ENCODE data around the gene HOXB3.

The HOXB3 gene

DNA sequence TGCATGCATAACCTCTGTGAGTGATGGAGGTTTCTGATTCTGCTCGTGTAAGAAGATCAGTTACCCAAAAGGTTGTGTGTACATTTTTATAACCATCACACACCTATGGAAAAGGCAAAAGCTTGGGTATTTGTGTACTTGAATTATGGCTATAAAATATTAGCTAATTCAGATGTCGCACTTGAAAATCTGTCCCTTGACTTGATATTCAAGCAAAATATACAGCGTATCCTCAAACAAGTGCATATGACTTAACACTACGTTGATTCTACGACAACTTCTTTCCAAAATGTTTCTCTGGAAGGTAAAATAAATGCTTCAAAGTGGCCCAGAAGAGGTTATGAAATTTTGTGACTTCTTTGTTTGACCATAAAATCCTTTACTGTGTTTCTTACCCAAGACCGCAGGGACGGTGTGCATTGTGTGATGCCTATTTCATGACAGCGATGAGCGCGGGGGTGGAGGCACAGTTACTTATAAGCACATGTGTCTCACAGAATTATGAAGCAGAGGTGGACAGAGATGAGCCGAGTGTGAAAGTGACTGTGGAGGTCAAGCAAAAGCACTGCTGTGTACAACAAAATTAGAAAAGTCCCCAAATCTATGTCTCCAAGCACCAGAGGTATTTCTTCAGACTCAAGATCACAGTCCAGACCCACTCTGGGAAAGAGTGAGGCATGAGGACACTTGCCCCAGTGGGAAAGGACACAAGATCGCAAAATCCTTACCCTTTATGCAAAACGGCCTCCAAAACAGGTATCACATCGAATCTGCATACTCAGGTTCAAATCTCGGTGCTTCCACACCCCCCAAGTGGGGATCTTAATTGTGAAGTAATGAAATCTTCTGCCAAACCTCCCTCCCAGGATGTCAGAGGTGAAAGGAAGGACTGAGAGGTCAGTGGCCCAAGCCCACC is 40.2 kb upstream of the HOXB3 start:
- no peaks in the 10 kb centered on the region for H3K4me1 ChIP-seq (ENCODE audit: control insufficient read depth, insufficient read depth, low read length)
- DNase-seq (ENCODE audit: low read depth): no peak
- H3K27me3 ChIP-seq (replicated peaks; ENCODE audit: control insufficient read depth, insufficient read depth, low read length): peaks cover 86% of the 10 kb centered on the region
- no peak overlapping the region for H3K4me3 ChIP-seq (ENCODE audit: low read length)
- no peak overlapping the region for H3K9ac ChIP-seq (ENCODE audit: low read length)
- no peaks in the 10 kb centered on the region for H3K36me3 ChIP-seq (ENCODE audit: control insufficient read depth, insufficient read depth, low read length, severe bottlenecking)
- no peaks in the 10 kb centered on the region for H3K9me3 ChIP-seq (ENCODE audit: control insufficient read depth, low read length)

DNA sequence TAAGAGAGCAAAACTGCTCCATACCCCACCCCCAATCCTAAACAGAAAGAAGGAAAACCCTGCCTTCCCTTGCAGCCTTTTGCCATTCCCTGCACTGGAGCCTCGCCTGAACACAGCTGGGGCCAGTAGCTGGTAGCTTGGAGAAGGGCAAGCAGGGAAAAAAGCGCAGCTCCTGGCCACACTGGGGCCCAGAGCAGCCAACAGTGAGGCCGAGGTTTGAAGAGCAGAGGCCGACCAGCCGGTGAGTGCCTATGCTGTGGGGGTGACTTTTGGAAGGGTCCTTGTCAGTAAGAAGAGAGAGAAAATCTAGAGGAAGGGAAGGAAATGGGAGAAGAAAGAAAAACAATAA is 39.3 kb upstream of the HOXB3 start:
- no peak overlapping the region for H3K9ac ChIP-seq (ENCODE audit: low read length)
- H3K36me3 ChIP-seq (ENCODE audit: control insufficient read depth, insufficient read depth, low read length, severe bottlenecking): no peaks in the 10 kb centered on the region
- no peaks in the 10 kb centered on the region for H3K9me3 ChIP-seq (ENCODE audit: control insufficient read depth, low read length)
- H3K4me3 ChIP-seq (ENCODE audit: low read length): no peak overlapping the region
- H3K27me3 ChIP-seq (replicated peaks; ENCODE audit: control insufficient read depth, insufficient read depth, low read length): peaks cover 83% of the 10 kb centered on the region
- H3K4me1 ChIP-seq (ENCODE audit: control insufficient read depth, insufficient read depth, low read length): no peaks in the 10 kb centered on the region
- DNase-seq (ENCODE audit: low read depth): no peak

DNA sequence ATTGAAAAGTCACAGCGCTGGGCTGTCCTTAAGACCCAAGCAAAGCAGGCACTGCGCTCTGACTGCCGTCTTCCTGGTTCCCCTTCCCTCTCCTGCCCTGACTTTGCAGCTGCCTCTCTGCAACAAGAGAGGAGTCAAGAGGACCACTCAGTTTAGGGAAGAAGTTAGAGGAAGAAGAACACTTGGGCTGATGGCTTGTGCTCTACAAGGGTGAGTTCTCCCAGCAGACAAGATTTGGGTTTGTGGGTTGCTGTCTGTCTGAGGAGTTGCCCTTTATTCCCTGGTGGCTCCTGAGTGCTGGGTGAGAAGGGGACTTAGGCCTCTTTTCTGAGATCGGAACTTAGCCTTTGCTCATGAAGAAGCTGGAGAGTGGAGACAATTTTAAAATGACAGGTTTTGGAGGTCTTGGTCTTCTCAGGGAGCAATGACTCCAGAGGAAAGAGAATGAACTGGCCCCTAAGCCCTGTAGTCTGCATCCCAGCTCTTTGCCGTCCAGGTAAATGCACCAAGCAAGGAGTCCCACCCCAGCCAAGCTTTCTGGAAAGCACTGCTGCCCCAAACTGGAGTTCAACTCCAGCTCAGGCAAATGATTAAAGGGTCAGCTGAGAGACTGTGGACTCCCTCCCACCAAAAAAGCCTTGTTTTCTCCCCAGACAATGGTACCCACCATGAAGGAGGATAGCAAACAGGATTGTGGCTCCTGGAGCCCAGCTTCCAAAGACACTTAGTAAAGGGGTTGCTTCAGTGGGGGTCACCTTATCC is 38.8 kb upstream of the HOXB3 start:
- H3K27me3 ChIP-seq (replicated peaks; ENCODE audit: control insufficient read depth, insufficient read depth, low read length): peaks cover 83% of the 10 kb centered on the region
- no peak for DNase-seq (ENCODE audit: low read depth)

DNA sequence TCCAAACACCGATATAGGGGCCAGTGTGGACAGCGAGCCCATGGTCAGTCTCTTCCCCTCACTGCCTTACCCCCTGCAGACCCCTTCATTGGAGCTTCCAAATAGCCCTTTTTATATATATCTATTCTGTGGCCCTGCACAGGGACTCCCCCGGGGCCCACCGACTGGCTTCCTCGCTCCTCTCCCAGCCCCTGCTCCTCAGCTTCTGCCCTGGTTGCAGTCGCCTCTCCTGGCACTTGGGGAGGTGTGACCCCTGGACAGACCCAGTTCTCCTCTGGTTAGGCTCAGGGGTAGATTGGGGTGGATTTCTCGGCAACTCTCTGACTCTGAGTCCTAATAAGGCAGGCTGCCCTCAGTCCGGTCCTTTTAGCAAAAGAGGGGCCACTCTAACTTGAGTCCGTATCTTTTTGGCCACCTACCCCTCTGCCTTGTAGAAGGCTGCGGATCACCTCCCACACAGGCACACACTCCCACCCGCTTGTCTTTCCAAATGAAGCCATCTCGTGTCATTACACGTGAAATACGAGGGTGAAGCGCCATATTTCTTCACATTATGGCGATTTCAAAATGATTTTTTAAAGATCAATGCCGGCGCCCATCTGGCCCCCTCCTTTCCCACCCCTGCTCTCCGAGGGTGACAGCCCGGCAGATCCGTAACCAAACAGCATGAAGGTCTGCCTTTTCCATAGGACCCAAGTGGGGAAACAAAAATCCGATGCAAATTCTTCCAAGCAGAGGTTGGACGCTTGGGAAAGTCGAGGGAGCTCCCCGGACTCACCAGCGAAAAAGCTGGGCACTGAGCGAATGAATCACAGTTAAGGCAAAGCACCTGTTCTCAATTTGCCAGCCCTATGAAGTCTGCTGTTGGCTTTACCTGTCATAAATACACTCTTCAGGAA is 37.8 kb upstream of the HOXB3 start:
- H3K4me1 ChIP-seq (ENCODE audit: control insufficient read depth, insufficient read depth, low read length): no peaks in the 10 kb centered on the region
- no peaks in the 10 kb centered on the region for H3K9me3 ChIP-seq (ENCODE audit: control insufficient read depth, low read length)
- no peak overlapping the region for H3K9ac ChIP-seq (ENCODE audit: low read length)
- no peak overlapping the region for H3K4me3 ChIP-seq (ENCODE audit: low read length)
- no peaks in the 10 kb centered on the region for H3K36me3 ChIP-seq (ENCODE audit: control insufficient read depth, insufficient read depth, low read length, severe bottlenecking)
- no peak for DNase-seq (ENCODE audit: low read depth)
- peaks cover 83% of the 10 kb centered on the region for H3K27me3 ChIP-seq (replicated peaks; ENCODE audit: control insufficient read depth, insufficient read depth, low read length)

More for the DNA sequence above, 38.8 kb upstream of the HOXB3 start:
- Histone ChIP-seq H3K4me3 (ENCODE audit: low read length) (no peak overlapping the region), H3K9me3 (ENCODE audit: control insufficient read depth, low read length) (no peaks in the 10 kb centered on the region), H3K9ac (ENCODE audit: low read length) (no peak overlapping the region), H3K4me1 (ENCODE audit: control insufficient read depth, insufficient read depth, low read length) (no peaks in the 10 kb centered on the region), H3K36me3 (ENCODE audit: control insufficient read depth, insufficient read depth, low read length, severe bottlenecking) (no peaks in the 10 kb centered on the region)

DNA sequence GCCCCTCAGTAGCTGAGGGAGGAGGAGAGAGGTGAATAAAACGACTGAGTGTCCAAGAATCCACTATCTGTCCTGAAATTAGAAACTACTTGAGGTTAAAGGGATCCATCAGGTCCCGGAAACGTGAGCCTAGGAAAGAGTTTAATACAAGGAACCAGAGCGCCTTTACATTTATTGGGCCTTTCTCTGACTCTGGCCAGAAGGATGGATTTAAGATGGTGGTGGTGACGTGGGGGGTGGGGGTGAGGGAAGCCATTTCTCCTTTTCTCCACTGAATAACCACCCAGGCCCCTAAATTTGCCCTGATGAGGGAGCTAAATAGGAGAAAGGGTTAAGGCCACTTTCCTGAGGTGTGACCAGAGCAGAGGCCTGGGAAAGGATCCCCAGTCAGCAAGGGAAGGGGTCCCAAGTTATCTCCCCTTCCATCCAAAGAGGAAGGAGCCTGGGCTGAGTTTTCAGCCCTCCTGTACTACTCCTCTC is 37.1 kb upstream of the HOXB3 start:
- H3K27me3 ChIP-seq (replicated peaks; ENCODE audit: control insufficient read depth, insufficient read depth, low read length): peaks cover 83% of the 10 kb centered on the region
- no peak for DNase-seq (ENCODE audit: low read depth)
- H3K9ac ChIP-seq (ENCODE audit: low read length): no peak overlapping the region
- no peak overlapping the region for H3K4me3 ChIP-seq (ENCODE audit: low read length)
- no peaks in the 10 kb centered on the region for H3K9me3 ChIP-seq (ENCODE audit: control insufficient read depth, low read length)
- H3K4me1 ChIP-seq (ENCODE audit: control insufficient read depth, insufficient read depth, low read length): no peaks in the 10 kb centered on the region
- no peaks in the 10 kb centered on the region for H3K36me3 ChIP-seq (ENCODE audit: control insufficient read depth, insufficient read depth, low read length, severe bottlenecking)

DNA sequence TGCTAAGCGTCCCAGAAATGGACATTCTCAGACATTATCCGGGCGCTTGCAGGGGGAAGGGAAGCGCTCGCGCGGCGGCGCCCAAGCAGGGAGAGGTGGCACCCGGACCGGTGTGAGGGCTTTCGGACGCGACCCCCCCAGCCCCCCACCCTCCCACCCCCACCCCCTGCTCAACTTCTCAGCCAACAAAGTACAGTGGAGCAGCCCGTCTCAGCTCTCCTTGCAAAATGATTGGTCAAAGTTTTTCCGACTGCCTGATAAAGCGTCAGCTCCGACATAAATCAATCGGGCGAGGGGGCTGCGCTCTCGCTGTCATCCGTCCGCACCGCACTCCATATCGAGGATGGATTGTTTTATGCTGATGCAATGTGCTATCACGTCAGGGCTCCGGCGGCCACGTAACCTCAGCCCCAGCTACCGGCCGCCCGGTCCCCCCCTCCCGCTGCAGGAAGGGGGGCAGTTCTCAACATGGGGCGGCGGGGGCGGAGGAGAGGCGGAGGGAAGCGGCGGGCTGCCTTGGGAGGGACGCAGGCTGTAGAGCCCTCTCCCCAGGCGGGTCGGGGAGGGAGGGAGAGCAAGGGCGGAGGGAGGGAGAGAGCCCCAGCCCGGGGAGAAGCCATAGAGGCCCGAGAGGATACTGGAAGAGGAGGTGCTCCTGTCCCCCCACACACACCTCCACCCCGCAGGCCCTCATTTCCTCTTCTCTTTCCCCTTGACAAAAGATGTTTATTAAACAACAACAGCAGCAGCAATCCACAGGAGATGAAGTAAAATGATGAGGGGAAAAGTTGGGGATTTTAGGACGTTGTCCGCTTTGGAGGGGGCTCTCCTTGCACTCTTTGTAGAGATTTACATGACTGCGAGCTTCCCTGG is 36.4 kb upstream of the HOXB3 start, which contains the start of gene HOXB9:
Gene HOXB9, minus strand, starts transcription at position 114 of the 873 bp plus-strand sequence. Its CDS starts 89 bp downstream, at position 25.
- H3K36me3 ChIP-seq (ENCODE audit: control insufficient read depth, insufficient read depth, low read length, severe bottlenecking): no peaks in the 10 kb centered on the region
- H3K4me1 ChIP-seq (ENCODE audit: control insufficient read depth, insufficient read depth, low read length): no peaks in the 10 kb centered on the region
- peak within 1 kb of the TSS; percentile 78 for H3K4me3 ChIP-seq (ENCODE audit: low read length)
- no peaks in the 10 kb centered on the region for H3K9me3 ChIP-seq (ENCODE audit: control insufficient read depth, low read length)
- peak within 1 kb of the TSS; percentile 66 for H3K9ac ChIP-seq (ENCODE audit: low read length)
- no peak for DNase-seq (ENCODE audit: low read depth)
- peaks cover 83% of the 10 kb centered on the region for H3K27me3 ChIP-seq (replicated peaks; ENCODE audit: control insufficient read depth, insufficient read depth, low read length)

DNA sequence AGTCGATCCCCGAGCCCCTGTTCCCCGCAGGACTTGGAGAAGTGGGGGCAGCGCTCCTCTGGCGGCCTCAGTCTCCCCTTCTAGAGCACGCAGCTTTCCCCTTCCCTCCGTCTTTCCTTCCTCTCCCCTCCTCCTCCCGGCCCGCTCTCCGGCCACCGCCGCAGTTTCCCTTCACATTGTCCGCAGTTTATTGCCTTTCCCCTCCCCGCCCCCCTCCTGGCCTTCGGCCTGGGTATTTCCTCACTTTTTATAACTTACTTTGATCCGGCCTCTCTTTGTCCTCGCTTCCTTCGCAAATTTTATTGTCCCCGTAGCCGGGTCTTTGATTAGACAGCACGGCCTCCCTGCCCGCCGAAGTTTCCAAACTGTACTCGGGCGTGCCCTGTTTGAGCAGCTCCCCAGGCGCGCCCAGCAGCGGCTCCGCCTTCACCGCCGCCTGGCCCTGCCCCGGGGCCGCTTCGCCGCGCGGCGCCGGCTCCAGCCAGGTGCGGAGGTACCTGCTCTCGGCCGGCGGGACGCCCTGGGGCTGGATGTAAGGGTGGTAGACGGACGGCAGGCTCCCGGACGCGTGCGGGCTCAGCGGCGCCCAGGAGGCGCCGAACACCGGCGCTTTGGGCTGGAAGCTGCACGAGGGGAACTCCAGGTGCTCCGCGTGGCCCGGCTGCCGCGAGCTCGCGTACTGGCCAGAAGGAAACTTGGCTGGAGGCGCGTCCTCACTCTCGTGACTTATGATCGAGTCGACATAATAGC is 35.6 kb upstream of the HOXB3 start:
- Histone ChIP-seq H3K36me3 (ENCODE audit: control insufficient read depth, insufficient read depth, low read length, severe bottlenecking) (no peaks in the 10 kb centered on the region), H3K4me3 (ENCODE audit: low read length) (peak overlapping the region; percentile 78), H3K9me3 (ENCODE audit: control insufficient read depth, low read length) (no peaks in the 10 kb centered on the region), H3K4me1 (ENCODE audit: control insufficient read depth, insufficient read depth, low read length) (no peaks in the 10 kb centered on the region), H3K9ac (ENCODE audit: low read length) (peak overlapping the region; percentile 66), H3K27me3 (replicated peaks; ENCODE audit: control insufficient read depth, insufficient read depth, low read length) (peaks cover 83% of the 10 kb centered on the region)
- peak; percentile 30 for DNase-seq (ENCODE audit: low read depth)

DNA sequence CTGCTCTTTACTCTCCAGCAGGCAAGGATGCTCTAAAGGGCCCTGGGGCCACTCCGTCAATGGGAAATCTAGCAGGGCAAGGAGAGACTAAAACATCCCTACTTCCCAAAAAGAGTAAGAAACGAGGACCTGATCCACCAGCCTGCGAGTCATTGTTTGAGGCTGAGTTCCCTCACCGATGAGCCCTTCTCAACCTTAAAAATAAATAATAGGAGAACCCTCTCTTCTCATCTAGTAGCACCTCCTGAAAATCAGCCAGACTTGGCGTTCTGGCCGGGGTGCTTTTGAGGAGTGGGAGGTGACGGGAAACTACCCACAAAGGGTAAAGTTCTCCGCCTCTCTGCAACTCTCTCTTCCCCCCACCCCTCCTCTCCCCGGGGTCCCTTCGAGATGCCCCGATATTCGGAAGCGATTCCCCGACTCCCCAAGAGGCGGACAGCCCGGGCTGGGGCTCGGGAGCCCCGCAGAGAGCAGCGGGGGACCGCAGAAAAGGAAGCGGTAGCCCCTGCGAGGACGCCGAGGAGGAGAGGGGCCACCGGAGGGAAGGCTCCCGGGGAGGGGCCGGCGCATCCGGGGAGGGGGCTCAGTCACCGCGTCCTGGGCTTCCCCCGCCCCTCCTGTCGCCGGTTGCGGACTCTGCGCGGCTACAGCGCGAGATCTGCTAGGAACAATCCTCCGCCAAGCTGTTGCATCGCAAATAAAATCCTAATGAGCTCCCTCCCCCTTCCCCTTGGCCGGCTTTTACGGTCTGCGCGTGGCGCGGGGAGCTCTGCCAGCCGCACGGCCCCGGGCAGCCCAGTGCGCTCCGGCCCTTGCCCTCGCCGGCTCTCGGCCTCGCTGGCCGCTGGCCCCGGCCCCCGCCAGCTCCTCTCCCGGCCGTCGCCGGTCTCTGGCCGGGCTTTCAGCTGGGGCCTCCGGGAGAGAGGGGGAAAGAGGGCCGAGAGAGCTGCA is 34.8 kb upstream of the HOXB3 start:
- Histone ChIP-seq H3K4me1 (ENCODE audit: control insufficient read depth, insufficient read depth, low read length) (no peaks in the 10 kb centered on the region), H3K36me3 (ENCODE audit: control insufficient read depth, insufficient read depth, low read length, severe bottlenecking) (no peaks in the 10 kb centered on the region), H3K4me3 (ENCODE audit: low read length) (peak overlapping the region; percentile 78), H3K9ac (ENCODE audit: low read length) (peak overlapping the region; percentile 66), H3K9me3 (ENCODE audit: control insufficient read depth, low read length) (no peaks in the 10 kb centered on the region), H3K27me3 (replicated peaks; ENCODE audit: control insufficient read depth, insufficient read depth, low read length) (peaks cover 83% of the 10 kb centered on the region)
- DNase-seq (ENCODE audit: low read depth): peak; percentile 33

DNA sequence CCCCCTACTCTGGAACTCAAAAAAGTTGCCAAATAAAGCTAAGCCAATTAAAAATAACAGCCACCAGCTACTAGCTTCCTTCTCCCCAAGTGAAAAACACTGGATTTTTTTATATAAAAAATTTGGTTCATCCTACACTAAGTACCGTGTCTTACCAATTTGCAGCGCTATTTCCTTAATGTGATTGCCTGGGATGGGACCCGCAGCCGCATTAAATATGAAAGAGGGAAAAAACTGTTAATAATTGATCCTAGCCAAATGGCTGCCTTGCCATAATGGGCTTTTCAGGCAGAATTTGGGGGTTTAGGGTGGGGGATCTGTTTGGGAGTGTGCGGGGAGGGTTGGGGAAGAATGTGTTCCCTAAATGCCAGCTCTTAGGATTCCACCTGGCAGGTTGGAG is 34.1 kb upstream of the HOXB3 start:
- DNase-seq (ENCODE audit: low read depth): no peak
- peaks cover 81% of the 10 kb centered on the region for H3K27me3 ChIP-seq (replicated peaks; ENCODE audit: control insufficient read depth, insufficient read depth, low read length)
- no peaks in the 10 kb centered on the region for H3K9me3 ChIP-seq (ENCODE audit: control insufficient read depth, low read length)
- no peaks in the 10 kb centered on the region for H3K4me1 ChIP-seq (ENCODE audit: control insufficient read depth, insufficient read depth, low read length)
- no peak overlapping the region for H3K9ac ChIP-seq (ENCODE audit: low read length)
- H3K4me3 ChIP-seq (ENCODE audit: low read length): no peak overlapping the region
- no peaks in the 10 kb centered on the region for H3K36me3 ChIP-seq (ENCODE audit: control insufficient read depth, insufficient read depth, low read length, severe bottlenecking)

Measured in adipocyte (in vitro differentiated cells).